ENCODE measurements around the gene AQP2. TPM values are rescaled to one million over a fixed set of nuclear protein-coding genes. Genes with fewer than 3 reads are reported as not detected.

Gene AQP2
- total RNA-seq, 1 experiment from 2014 or later, result not detected

DNA sequence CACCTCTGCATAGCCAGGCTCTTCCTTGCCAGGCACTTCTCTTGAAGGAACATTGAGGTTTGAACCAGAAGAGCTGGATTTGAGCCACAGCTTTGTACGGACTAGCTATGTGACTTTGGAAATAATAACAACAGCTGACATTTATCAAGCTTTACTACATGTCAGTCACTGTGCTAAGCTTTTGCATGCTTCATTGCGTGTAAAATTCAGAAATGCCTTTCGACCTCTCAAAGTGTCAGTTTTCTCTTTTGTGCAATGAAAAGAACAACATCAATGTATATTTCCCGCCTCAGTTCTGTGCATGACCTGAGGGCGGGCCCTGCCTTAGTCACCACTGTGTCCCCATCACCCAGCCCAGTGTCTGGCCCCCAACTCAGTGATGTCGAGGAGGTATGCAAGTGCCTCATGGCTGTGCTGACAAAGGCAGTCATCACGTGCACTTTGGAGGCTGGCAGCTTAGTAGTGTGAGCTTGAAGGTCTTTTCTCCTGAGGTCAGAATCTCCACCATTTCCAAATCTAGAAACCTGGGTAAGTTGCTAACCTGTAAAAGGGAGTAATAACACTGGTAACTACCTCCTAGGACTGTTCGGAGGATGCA is 17.9 kb upstream of the AQP2 start:
- RAD21 ChIA-PET (ENCODE audit: low non-redundant PET in 1 of 2, low total read pairs in 2 of 2, uncharacterized antibody in 2 of 2, unreplicated experiment in 2 of 2), result no interaction called here
- no peak for ATAC-seq
- H3K4me2 ChIP-seq (ENCODE audit: low read length), result no peak overlapping the region
- no peaks in the 10 kb centered on the region for H3K9me3 ChIP-seq (ENCODE audit: control insufficient read depth in 1 of 2, insufficient read depth in 1 of 2, low read depth in 1 of 2, low read length in 2 of 2)
- H3K4me3 ChIP-seq (replicated peaks in 1 of 2; ENCODE audit: low read depth in 1 of 2, low read length in 2 of 2), result no peak overlapping the region
- no TSS peak for BruUV-seq (replicated peaks)
- CTCF ChIA-PET, result interaction anchor here (8.3 kb wide), 1 partner anchor 13 kb away, joined by 44 read pairs; no protein-coding TSS in a partner anchor
- H3K79me2 ChIP-seq (ENCODE audit: insufficient read depth, low read length), result no peaks in the 10 kb centered on the region
- H3K9me2 ChIP-seq (ENCODE audit: insufficient read depth), result no peaks in the 10 kb centered on the region
- POLR2A ChIA-PET, result no interaction called here
- no peaks in the 10 kb centered on the region; a peak in 1 of 4 replicates for H3K4me1 ChIP-seq (ENCODE audit: control insufficient read depth in 1 of 2, insufficient read depth in 2 of 2, low read length in 2 of 2)
- intact Hi-C loops (cut with micrococcal nuclease), result no loop called here
- no peak overlapping the region for H3K9ac ChIP-seq (ENCODE audit: low read length)
- H2AFZ ChIP-seq (ENCODE audit: low read depth, low read length, poor library complexity, severe bottlenecking), result no peak overlapping the region
- DNase-seq (ENCODE audit: low read depth, low spot score), result no peak
- no peak overlapping the region for H3K27ac ChIP-seq (ENCODE audit: low read depth, low read length)
- no peaks in the 10 kb centered on the region for H3K27me3 ChIP-seq (ENCODE audit: insufficient read depth, low read length)
- no peaks in the 10 kb centered on the region for H4K20me1 ChIP-seq (ENCODE audit: insufficient read depth)
- H3K36me3 ChIP-seq (ENCODE audit: control insufficient read depth in 1 of 2, insufficient read depth in 2 of 2, low read length in 2 of 2), result no peaks in the 10 kb centered on the region
- TF ChIP-seq FOSL1 (IDR thresholded peaks at IDR 0.05; ENCODE audit: low read depth), result no peak
- TF ChIP-seq EZH2 (IDR thresholded peaks at IDR 0.05), result no peak
- no peak for TF ChIP-seq ZFX (IDR thresholded peaks at IDR 0.05)
- TF ChIP-seq CBX3 (IDR thresholded peaks at IDR 0.05; ENCODE audit: low read depth), result no peak
- TF ChIP-seq POLR2A (IDR thresholded peaks at IDR 0.05; ENCODE audit: borderline replicate concordance, extremely low read depth, insufficient read depth, insufficient read length), result no peak
- no peak for TF ChIP-seq REST (IDR thresholded peaks at IDR 0.05; ENCODE audit: low read depth)
- TF ChIP-seq CEBPB (IDR thresholded peaks at IDR 0.05; ENCODE audit: low read depth), result no peak
- no peak for TF ChIP-seq ZNF274 (IDR thresholded peaks at IDR 0.05; ENCODE audit: low read depth, low read length)
- TF ChIP-seq JUND (IDR thresholded peaks at IDR 0.05), result no peak

Data from HCT116 (cell line).